GM10847 (cell line): ENCODE data around the gene DEAF1.

Source experiments
- POLR2A ChIP-seq: IDR thresholded peaks from 2 replicates; pipeline ENCODE4 v1.6.1; 2011; ENCODE audit not compliant: insufficient read length; ENCODE audit errors: extremely low read depth

The DEAF1 gene

GRCh38 chr11:696955-697491 is 2.0 kb upstream of the DEAF1 start:
- no peak for TF ChIP-seq POLR2A

GRCh38 chr11:695538-696248 is 671 bp upstream of the DEAF1 start, which contains the start of gene TMEM80:
Gene TMEM80 (plus strand): TSS chr11:695816. CDS start chr11:695828, 12 bp downstream.
- TF ChIP-seq POLR2A, result peak; percentile 70

DNA sequence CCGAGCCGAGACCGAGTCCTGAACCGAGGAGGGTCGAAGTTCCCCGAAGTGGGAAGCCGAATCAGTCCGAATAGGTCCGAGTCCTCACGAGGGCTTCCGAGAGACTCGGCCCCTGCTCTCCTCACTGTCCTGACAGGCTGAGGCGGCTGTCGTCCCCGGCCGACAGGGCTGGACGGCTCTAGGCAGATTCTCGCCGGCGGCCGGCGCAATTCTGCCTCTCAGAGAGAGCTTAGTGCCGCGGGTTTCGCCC is 191 bp upstream of the DEAF1 start:
- no peak for TF ChIP-seq POLR2A

DNA sequence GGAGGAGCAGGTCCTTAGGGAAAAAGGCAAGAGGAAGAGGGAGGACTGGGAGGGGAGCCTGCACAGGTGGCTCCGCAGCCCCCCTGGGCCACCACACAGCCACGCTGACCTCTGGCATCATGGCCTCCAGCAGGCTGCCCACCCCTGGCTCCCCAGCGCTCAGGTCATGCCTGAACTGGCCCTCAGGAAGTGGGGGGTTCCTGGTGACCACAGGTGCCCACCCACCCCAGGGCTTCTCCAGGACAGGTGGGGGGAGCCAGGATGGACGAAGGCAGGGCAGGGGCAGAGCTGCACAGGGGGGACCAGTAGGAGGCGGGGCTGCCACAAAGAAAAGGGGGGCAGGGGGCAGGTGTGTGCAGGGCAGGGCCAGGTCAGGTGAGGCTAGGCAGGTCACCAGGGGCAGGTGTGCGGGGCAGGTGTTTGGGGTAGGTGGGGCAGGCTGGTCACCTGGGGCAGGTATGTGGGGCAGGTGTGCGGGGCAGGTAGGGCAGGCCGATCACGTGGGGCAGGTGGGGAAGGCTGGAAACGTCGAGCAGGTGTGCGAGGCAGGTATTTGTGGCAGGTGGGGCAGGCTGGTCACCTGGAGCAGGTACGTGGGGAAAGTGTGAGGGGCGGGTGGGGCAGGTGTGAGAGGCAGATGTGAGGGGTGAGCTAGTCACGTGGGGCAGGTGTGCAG is 997 bp downstream of the DEAF1 start:
- no peak for TF ChIP-seq POLR2A

- TF ChIP-seq POLR2A, result no peak
Measured at GRCh38 chr11:693415-693831, 1.6 kb downstream of the DEAF1 start.

GRCh38 chr11:692824-693414 is 2.1 kb downstream of the DEAF1 start:
- TF ChIP-seq POLR2A, result no peak

DNA sequence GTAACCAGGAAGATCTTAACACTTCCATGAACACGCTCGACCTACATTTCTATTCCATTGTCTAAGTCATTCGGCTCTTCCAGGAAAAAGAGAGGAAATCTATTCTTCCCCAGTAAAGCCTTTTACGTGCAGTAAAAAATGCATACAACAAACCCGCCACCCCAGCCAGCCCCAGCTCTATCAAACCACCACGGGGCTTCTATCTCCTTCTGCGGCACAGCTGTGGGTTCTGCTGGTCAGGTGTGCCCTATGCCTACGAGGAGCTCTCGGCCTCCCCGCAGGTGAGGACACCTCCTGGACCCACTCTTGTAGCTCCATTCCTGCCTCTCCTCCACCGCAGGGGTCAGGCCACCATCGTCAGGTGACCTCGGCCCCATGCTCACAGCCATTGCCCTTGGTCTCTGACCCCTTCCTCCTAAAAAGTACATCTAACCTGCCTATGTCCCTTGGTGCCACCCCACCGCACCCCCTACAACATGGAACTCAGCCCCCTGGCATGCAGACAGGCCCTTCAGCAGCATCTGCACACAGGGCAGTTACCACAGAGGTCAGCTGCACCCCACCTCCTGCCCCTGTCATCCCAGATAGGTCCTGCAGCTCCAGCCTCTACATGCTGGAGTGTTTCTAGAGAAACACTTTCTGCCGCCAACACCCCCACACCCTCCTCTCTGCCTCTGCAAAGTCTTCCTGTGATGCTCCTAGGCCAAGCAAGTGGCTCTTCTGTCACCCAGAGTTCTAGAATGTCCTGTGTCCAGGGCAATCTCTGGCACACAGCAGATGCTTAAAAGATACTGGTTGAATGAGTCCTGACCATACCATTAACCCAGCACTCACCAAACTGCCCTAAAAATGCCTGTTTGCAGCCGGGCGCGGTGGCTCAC is 3.1 kb downstream of the DEAF1 start:
- TF ChIP-seq POLR2A, result no peak

- no peak for TF ChIP-seq POLR2A
Measured at GRCh38 chr11:690738-691633, 4.0 kb downstream of the DEAF1 start.

- TF ChIP-seq POLR2A, result no peak
Measured at GRCh38 chr11:689625-690024, 5.4 kb downstream of the DEAF1 start.

- no peak for TF ChIP-seq POLR2A
Measured at GRCh38 chr11:688681-689080, 6.3 kb downstream of the DEAF1 start.

- no peak for TF ChIP-seq POLR2A
Measured at GRCh38 chr11:687751-688150, 7.3 kb downstream of the DEAF1 start.

- TF ChIP-seq POLR2A, result no peak
Measured at GRCh38 chr11:686451-687243, 8.4 kb downstream of the DEAF1 start.

DNA sequence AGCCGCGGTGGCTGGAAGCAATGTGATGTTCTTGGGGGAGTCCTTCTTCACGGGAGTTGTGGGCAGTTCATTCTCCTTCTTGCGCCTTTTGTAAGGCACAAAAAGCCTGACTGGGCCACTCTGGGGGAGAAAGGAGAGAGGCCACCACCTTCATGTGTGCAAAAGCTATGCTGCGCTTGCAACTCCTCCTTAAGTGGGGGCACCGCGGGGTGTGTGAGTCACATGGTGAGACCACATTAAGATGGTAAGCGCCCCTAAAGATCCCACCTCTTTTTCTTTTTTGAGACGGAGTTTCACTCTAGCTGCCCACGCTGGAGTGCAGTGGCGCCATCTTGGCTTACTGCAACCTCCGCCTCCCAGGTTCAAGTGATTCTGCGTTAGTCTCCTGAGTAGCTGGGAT is 14.1 kb downstream of the DEAF1 start:
- no peak for TF ChIP-seq POLR2A

GRCh38 chr11:680476-680875 is 14.5 kb downstream of the DEAF1 start:
- no peak for TF ChIP-seq POLR2A
